GM19351 (cell line): ENCODE measurements around the gene NDUFA11.

ENCODE experiments used
- ATAC-seq: cut with Tn5 transposase; IDR thresholded peaks from one replicate; pipeline ENCODE4 v1.9.1; 2021; ENCODE audit warnings: mild to moderate bottlenecking, moderate library complexity; ENCODE audit not compliant: unreplicated experiment

Gene NDUFA11

DNA sequence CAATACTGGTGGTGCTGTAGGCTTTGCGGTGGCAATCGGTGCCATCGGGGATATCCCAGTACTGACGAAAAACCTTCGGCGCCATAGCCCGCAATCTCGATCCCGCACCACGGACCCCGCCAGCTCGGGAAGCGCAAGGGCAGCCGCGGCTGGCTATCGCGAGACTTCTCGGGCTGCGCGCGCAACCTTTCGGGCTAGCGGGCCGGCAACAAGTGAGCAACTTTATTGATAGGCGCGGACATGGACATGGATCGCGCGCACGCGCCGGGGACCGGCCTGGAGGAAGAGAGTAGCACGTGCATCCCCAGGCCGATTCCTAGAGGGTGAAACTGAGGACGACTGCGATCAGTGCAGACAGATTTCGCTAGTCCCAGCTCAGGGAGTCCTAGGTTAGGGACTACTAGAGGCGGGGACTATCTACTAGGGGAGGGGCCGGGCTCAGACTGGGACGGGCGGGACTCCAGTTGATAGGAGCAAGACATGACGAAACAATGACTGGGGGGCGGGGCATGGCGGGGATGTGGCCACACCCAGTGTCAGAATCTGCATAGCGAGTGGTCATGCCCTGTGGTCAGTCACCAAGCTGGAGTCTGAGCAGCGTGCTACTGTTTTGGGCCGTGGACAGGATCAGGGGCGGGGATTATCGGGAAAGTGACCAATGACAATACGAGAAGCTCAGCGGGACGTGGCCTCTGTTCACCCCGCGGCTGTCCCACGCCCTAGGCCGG is at the start of gene NDUFA11:
Gene NDUFA11 (minus strand): TSS at position 167 of the 728 bp plus-strand sequence. CDS start 82 bp downstream, at position 85.
- peak; percentile 12 for ATAC-seq

DNA sequence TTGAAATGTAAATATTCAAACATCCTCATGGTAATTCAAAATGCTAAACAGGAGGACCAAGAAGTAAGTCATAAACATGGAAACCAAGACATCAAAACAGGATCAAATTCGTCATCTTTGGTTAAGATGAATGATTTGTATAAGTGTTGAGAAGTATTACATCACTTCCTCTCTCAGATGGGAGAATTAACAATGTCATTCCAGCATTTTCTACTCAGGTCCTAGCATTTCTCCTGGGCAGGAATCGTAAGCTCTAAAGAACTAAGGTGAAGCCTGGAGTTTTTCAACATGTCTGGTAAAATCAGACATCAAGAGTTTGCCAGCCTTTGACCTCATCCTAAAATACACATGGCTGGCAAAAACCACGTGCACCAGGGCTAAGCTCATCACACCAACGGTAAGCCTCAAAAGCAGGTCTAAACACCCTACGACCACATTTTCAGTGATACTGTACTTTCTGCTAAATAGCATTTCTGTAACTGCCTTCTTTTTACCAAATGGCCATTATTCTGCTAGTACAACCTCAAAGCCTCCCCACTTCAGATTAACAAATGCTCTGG is 49.5 kb upstream of the NDUFA11 start:
- no peak for ATAC-seq

DNA sequence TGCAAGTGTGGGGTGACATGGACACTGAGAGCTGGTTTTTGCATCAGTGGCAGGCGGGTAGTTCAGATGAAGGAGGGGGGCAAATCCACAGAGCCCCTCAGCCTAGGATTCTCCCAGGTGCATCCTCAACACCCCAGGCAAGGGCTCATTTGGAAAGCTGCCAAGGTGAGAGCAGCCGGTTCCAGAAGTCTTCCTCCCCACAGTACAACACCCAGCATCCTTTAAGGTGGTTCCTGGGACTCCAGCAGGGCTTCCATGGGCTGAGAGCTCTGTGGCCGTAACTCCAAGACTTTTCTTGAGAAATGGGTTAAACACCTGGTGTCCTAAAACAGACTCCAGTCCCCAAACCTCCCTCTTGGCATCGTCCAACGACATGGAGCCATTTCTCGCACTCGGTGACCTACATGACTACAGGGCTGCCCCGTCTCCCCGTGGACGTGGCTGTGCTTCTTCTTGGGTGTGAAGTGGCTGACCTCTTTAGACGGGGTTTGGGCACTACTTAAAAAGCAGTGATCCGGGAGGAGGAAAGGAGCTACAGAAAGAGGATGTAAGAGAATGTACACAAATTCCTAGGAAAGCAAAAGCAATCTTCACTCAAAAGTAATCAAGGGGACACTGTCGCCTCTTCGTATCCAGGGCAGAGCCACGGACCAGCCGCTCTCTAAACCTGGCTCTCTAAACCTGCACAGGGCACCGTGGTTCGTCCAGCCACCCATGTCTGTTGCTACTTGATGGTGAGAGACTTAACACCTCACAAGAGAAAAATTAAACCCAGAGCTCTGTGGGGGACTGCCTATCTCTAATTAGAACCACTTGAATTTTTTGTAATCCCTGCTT is 48.8 kb upstream of the NDUFA11 start:
- ATAC-seq, result no peak

DNA sequence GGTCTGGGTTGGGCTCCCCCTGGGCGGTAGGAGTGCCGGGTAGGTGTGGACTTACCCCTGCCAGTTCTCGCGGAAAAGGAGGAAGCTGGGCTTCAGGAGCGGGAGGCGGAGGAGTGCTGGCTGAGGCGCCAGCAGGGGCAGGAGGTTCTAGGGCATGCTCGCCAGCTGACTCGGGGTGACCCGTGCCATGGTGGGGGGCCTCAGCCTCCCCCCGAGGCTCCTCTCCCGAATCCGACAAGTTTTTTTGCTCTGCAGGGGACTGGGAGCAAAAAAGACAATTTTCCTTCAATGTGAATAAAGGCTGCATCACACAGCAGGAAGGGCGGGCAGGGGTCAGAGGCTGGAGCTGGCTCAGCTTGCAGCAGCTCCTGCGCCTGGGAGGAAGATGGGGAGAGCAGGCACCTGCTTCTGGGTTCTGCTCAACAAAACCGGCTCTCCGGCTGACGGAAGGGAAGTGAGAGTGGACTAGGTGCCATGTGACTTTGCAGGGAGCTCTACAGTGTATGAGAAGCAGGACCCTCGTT is 47.8 kb upstream of the NDUFA11 start:
- no peak for ATAC-seq

DNA sequence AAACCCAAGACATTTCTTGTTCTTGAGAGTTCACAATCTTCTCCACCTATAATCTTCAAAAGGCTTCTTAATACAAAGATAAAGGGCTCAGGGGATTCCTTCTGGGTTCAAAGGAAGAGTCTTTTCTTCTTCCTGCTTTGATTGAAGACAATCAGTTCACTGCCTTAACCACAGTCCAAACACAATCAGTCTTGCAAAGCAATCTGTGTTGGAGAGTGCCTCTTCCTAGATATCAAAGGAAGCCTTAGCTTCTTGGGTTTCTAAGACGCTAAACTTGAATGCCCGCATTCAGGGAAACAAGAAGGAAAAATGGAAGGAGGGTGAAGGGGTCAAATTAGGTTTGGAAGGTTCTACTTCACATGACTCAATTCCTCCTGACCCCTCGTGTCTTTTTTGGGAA is 47.2 kb upstream of the NDUFA11 start:
- ATAC-seq, result no peak

DNA sequence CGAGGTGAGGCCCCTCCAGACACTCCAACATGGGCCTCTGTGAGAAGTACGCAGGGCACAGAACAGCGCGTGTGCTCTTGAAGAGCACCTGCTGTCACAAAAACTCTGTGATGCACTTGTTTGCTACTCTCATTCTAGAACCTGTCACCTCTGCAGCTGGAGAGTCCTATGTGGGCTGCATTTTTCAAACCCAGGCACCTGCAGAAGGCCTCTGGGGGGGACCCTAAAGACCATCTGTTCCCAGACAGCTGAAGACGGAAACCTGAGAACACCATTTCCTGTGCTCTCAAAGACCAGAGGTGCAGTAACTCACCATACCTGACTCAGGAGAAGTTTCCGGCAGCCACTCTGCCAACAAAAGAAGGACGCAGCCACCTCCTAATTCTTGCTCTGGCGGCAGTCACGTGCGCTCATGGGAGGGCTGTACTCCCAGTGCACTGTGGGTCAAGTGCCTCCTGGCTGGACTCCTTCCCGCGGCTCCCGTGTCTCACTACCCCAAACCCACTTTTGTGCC is 46.3 kb upstream of the NDUFA11 start:
- no peak for ATAC-seq

DNA sequence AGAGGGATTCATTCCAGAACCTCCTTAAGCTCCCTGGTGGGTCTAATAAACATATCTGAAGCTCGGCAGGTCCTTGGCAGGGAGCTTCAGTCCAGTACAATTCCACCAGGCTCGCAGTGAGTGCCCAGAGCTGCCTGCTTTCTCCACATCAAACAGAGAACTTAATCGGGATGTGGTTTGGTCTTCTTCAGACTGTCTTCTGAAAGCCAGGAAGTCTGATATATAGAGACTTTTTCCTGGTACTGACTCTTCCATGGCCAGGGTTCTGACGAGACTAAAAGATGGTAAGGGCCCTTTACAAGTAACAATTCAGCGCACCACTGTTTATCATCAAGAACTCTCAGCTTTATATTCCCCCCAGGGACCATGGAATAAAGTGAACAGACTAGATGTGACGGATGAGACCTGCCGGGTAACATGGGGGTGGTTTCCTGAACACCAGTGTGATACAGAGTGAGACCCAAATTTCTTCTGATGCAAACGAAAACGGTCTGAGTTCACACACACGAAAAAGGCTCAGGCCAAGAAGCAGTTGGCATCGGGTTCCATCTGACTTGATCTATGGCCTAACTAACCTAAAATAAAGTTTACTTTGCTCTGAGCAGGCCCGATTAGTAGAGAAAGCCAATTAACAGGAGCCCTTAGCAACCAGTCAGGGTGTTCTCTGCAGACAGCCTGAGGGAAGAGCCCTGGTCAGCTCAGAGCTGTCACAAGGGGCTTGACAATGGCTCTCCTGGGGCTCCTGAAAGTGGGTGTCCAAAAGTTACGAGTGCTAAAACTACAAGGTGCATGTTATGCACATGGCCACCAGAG is 45.4 kb upstream of the NDUFA11 start:
- no peak for ATAC-seq

DNA sequence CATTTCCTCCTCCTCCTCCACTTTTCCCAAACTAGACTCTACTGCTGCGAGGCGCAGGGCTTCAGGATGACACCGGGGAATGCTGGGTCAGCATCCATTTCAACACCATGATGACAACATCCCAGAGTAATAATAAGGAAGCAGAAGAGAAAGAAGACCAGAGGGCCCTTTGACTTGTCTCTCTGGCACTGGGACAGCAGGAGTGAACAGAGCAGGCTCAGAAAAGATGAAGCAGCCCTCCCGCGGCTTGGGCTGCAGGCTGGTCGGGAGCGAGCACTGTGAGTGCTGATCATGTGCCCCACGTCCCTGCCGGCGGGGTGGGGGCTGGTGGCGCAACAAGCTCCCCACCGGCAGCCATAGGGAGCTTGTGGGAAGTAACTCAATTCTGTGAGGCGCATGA is 43.8 kb upstream of the NDUFA11 start:
- no peak for ATAC-seq

DNA sequence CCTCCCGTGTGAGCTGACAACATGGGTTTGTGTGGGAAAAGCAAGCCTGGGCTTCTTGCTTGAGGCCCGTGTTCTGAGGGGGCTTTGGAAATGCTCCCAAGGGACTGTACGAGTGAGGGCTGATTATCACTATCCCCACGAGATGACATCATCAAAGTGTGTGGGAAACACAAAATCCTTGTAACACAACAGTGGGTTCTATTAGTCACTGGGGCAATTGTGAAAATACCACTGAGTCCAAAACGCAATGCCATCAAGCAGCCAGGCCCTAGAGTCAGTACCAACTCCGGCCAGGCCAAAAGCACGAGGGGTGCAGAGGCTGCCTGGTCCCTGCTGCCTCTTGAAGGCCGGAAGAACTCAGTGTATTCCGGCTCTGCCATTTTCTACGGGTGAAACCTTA is 40.0 kb upstream of the NDUFA11 start:
- no peak for ATAC-seq

DNA sequence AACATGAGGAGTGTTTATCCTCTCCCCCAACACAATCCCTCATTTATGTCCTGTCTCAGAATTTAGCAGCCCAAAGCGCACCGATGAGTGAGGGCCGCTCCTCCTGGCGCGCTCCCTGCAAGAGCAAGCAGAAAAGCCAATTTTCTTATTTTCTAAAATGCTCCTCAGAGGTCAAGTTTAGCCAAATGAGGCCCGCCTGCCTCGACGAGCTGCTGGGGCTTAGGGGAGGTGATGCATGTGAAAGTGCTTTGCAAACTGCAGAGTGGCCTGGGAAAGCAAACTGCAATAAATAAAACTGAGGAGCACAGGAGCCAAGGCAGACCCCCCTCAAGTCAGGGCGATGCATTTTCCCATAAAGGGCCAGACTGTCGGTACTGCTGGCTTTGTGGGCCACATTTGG is 39.5 kb upstream of the NDUFA11 start:
- no peak for ATAC-seq

DNA sequence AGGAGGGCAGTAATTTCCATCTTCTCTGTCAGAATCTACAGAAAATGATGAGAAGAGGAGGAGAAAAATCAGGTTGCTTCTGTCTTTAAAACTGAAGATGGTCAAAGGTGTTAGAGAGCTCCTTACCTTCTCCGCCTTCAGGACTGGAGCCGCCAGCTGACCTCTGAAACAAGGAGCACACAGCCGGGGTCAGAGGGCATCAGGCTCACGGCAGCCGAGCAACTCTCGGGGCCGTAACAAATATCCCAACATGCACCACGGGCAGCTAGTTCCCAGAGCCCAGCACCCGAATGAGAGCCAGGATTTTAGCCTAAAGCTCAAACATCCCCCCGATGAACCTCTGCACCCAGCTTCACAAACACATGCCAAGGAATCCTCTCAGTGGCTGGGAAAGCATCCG is 38.1 kb upstream of the NDUFA11 start:
- ATAC-seq, result no peak

DNA sequence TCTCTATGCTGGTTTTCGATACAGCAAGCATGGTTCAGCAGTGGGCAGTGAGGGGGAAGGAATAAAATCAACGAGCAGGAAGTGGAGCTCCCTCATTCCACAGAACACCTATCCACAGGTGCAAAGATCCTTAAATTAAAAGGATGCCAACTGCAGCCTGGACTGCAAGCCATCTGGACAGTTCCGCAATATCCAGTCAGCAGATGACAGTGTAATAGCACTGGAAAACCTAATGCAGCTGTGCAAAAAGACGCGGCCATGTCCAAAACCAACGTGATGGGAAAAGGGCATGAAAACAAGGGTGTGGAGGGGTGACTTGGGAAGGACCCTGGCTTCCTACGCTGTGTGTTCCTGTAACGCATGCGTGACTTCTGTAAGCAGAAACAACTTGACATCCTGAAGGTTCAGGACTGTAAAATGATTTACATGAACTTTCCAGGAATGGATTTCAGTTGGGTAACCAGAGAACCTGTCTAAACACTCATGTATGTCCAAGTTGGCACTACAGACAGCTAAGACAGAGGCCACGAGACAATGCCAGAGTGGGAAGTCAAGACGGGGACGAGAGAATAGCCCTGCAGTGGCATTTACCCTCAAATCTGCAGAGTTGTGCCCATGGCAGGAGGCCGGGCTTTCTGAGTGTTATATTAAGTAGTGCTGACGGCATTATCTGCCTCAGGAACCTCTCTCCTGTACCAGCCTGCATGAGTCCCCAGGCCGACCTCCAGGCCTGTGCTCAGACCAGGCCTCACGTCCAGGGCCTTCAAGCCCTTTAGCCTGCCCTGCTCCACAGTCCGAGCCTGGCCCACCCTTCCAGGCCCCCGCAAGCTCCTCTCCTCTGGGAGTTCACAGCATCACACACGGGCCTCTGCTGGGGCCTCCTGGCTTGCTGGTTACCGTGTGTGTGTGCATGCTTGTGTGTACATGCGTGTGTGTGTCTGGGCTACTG is 36.9 kb upstream of the NDUFA11 start:
- ATAC-seq, result no peak

DNA sequence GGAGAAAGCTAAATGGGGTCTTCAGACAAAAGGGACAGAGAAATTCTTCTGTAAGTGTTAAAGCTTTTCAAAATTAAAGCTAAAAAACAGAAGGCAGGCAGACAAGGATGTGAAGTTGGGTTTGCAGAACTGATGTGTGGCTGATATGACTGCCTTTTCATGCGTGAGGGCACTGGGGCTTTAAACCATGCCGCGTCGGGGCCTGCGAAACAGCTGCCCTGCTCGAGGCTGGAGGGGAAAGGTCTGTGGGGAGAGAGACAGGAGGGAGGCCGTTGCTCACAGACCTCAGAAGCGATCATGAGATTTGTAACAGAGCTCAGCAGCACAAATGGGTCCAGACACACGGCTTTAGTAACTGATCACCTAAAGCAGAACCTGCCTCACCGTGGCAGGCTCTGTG is 34.0 kb upstream of the NDUFA11 start:
- no peak for ATAC-seq

DNA sequence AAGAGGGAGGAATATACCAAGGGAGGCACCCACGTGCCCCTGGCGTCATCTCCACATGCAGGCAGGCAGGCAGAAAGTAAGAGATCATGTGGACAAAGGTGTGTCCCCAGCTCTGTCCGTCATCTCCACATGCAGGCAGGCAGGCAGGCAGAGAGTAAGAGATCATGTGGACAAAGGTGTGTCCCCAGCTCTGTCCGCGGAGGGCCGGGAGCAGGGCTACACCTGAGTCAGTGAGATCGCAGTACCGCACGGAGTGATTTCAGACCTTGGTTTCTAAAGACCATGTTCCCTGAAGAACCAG is 32.7 kb upstream of the NDUFA11 start:
- no peak for ATAC-seq

DNA sequence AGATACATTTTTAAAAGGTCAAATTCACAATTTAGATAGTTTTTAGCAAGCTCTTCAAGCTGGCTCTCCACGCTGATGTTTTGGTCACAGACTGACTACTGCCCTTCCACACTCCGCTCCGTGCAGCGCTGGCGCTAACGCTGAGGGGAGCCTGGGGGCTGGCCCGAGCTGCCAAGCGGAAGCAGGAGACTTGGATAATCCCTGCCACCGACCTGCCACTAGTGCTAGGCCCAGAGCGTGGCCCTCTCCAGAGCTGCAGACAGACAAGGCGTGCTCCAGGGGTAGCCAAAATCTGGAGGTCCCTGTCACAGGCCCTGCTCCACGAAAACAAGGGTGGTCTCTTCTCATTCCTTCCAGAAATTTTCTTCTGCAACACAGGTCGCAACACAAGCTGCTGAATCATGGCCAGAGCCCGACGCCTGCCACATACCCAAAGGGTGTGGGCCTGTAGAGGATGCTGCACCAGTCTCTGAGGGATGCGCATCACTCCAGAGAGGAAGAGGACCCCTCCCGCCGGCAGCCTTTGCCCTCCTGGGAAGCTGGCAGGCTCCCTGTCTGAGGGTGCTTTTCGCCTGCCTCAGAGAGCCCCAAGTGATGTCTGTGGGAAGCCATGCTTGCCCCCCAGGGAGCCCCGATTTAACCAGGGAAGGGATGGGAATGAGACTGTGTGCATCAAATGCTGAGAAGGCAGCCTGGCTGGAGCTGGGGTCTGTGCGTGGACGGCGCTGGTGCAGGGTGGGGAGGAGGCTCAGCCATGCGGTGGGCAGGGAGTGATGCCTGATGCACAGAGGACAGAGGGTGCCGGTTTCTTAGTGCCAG is 32.1 kb upstream of the NDUFA11 start:
- no peak for ATAC-seq

DNA sequence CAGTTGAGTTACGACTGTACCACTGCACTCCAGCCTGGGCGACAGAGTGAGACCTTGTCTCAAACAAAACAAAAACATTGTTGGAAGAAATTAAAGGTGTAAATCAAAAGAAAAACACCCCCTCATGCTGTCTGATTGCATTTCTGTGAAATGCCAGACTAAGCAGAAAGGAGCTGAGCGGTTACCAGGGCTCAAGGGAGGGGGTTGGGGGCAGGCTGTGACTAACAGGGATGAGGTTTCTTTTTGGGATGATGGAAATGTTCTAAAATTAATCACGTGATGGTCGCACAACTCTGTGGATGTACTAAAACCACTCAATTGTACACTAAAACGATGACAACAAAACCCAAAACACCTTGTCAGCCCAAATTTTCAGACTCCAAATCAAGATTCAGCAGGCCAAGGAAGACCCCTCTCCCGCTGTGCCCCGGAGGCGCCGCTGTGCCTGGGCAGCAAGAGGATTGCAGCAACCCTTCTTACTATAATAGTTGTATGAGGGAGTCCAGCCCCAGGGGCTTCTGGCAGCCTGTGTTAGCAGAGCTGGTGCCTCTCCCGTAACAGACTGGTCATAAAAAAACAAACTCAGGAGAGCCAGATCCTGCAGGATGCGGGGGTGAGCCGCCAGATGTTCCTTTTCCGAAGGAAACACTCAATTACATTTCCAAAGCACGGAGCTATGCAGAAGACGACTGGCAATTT is 31.3 kb upstream of the NDUFA11 start:
- no peak for ATAC-seq

DNA sequence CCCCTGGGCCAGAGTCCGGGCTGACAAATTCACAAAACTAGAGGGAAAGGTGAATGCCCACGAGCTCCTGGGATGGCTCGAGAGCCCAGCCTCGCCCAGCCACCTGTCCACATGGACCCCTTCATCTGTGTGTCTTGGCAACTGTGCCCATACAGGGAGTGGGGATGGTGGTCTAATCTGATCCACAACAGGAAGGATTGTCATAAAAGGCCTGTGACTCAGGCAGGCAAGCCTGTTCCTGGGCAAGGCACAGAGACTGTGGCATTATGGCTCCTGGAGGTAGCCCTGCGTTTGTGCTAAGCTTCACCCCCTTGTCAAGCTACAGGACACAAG is 30.4 kb upstream of the NDUFA11 start:
- no peak for ATAC-seq

DNA sequence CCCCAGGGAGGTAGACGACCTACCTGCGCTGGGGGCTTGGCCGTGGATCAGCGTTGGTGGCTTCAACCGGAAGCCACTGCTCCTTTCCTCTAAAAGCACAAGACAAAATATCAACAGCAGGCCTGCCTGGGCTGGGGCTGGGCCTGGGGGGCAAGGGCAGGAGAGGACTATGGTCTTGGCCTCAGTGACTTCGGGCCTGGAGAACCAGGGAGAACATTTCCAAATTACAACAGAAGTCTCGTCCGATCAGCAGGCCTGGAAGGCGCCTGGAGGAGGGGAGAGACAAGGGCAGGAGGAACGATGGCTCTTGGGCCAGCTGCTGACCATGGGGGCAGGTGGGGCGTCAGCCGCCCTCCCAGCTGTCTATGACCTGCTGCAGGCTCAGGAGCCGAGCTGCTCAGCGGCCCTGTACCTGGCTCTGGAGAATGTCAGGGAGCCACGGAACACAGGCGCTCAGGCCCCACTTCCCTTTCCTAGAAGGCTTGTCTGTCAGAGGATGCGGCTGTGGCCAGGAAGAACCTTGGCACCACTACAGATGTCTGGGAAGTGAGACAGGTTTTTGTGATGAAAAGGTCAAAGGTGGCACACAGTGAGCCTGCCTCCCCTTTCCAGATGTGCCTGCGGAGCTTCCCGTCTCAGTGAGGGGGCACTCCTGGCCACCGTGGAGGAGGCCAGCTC is 29.9 kb upstream of the NDUFA11 start:
- no peak for ATAC-seq
